Stimulated activated effector memory CD8-positive, alpha-beta T cell treated with anti-CD3 and anti-CD28 coated beads, Interleukin-12 subunit alpha, Interleukin-12 subunit beta, amount 100 ng/mL, for 72 hours (primary cell): ENCODE data around the gene SATB1.

ENCODE experiments used
- ATAC-seq: fragments of 150-1000 bp; cut with Tn5 transposase; 2 replicates; pipeline ENCODE4 v1.10.0; 2021
- DNase-seq, 2 donors: peaks; one replicate each; pipeline ENCODE4 v3.0.0; 2021 to 2022; ENCODE audit warnings: low spot score in 2 of 2
- H3K27ac Mint-ChIP-seq: one replicate; pipeline ENCODE4 v1.8.0; 2022; ENCODE audit warnings: mild to moderate bottlenecking, mixed read lengths
- H3K36me3 Mint-ChIP-seq: one replicate; pipeline ENCODE4 v1.8.0; 2022; ENCODE audit warnings: mild to moderate bottlenecking, mixed read lengths
- H3K4me1 Mint-ChIP-seq: one replicate; pipeline ENCODE4 v1.8.0; 2022; ENCODE audit warnings: mixed read lengths
- H3K4me3 Mint-ChIP-seq: one replicate; pipeline ENCODE4 v1.8.0; 2022; ENCODE audit warnings: mild to moderate bottlenecking, mixed read lengths
- H3K9me3 Mint-ChIP-seq: one replicate; pipeline ENCODE4 v1.8.0; 2022; ENCODE audit warnings: mixed read lengths

The SATB1 gene

GRCh38 chr3:18308096-18308650, 117.0 kb downstream of the SATB1 start:
- Mint-ChIP-seq H3K36me3 (no peaks in the 10 kb centered on the region), H3K4me3 (no peak overlapping the region), H3K27ac (no peak overlapping the region), H3K9me3 (no peaks in the 10 kb centered on the region), H3K4me1 (no peaks in the 10 kb centered on the region)
- ATAC-seq (no peak), DNase-seq (no peak)

DNA sequence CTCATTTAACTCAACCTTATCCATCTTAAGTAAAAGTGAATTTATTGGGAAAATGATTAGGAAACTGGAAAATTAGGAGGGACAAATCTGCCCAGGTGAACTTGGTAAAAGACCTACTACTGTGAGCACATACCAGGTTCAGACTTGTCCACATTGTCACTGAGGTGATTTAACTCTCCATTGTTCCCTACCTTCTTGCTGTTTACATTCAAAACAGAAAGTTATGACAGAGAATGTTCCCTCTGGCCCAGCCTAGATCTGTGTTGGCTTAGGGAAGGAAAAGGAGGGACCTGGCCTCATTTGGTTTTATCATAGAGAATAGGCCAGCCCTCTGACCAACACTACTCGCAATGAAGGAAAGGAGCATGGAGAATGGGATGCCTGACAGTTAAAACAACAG, 117.6 kb downstream of the SATB1 start:
- Mint-ChIP-seq H3K36me3 (no peaks in the 10 kb centered on the region), H3K4me3 (no peak overlapping the region), H3K27ac (no peak overlapping the region), H3K4me1 (no peaks in the 10 kb centered on the region), H3K9me3 (no peaks in the 10 kb centered on the region)
- no peak for ATAC-seq
- no peak for DNase-seq

- no peak overlapping the region for H3K4me3 Mint-ChIP-seq
- ATAC-seq (no peak), DNase-seq (no peak)
- no peaks in the 10 kb centered on the region for H3K4me1 Mint-ChIP-seq
- H3K27ac Mint-ChIP-seq: no peak overlapping the region
- H3K36me3 Mint-ChIP-seq: no peaks in the 10 kb centered on the region
- peaks cover 5% of the 10 kb centered on the region for H3K9me3 Mint-ChIP-seq
Observed at GRCh38 chr3:18302517-18302916, 122.6 kb downstream of the SATB1 start.

DNA sequence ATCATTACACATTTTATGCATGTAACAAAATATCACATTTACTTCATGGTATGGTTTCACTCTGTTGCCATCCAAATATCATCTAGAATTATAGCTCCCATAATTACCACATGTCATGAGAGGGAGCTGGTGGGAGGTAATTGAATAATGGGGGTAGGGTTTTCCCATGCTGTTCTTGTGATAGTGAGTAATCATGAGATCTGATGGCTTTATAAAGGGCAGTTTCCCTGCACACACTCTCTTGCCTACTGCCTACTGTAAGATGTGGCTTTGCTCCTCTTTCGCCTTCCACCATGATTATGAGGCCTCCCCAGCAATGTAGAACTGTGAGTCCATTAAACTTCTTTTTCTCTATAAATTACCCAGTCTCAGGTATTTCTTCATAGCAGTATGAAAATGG, 123.4 kb downstream of the SATB1 start:
- Mint-ChIP-seq H3K36me3 (no peaks in the 10 kb centered on the region), H3K4me3 (no peak overlapping the region), H3K4me1 (no peaks in the 10 kb centered on the region), H3K9me3 (peaks cover 11% of the 10 kb centered on the region), H3K27ac (no peak overlapping the region)
- ATAC-seq (no peak), DNase-seq (no peak)

DNA sequence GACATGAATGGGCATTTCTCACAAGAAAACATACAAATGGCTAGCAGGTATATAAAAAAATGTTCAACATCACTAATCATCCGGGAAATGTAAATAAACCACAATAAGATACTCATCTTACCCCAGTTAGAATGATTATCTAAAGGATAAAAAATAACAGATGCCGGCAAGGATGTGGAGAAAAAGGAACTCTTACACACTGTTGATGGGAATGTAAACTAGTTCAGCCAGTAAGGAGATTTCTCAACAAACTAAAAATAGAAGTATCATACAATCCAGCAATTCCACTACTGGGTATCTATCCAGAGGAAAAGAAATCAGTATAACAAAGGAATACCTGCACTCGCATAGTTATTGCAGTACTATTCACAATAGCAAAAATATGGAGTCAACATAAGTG, 124.2 kb downstream of the SATB1 start:
- DNase-seq (no peak), ATAC-seq (no peak)
- Mint-ChIP-seq H3K36me3 (no peaks in the 10 kb centered on the region), H3K9me3 (peaks cover 15% of the 10 kb centered on the region), H3K4me1 (no peaks in the 10 kb centered on the region), H3K27ac (no peak overlapping the region), H3K4me3 (no peak overlapping the region)

DNA sequence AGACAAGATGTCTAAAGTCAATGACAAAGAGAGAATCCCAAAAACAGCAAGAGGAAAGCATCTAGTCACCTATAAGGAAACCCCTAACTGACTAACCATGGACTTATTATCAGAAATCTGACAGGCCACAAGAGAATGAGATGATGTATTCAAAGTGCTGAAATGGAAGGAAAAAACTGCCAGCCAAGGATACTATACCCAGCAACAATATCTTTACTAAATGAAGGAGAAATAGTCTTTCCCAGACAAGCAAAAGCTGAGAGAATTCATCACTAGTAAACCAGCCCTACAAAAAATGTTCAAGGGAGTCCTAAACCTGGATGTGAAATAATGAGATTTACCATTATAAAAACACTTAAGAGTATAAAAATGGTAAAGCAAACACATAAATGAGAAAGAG, 128.0 kb downstream of the SATB1 start:
- Mint-ChIP-seq H3K4me3 (no peak overlapping the region), H3K4me1 (no peaks in the 10 kb centered on the region), H3K9me3 (peaks cover 17% of the 10 kb centered on the region), H3K27ac (no peak overlapping the region), H3K36me3 (no peaks in the 10 kb centered on the region)
- DNase-seq: no peak
- ATAC-seq: no peak
